Effector memory CD4-positive, alpha-beta T cell (primary cell): ENCODE results near the gene ESPNL.
"Not testable (repeated sequence)": the region's sequence is repeated elsewhere in the genome, so short reads cannot be mapped to it uniquely, and the experiment has no call there.

Experiments
- DNase-seq, 3 donors: peaks; one replicate each; pipeline ENCODE4 v3.0.0-alpha.2; 2020
- H3K27ac ChIP-seq: 2 replicates; pipeline ENCODE4 v1.7.0; 2013; ENCODE audit warnings: mild to moderate bottlenecking, low read length, moderate library complexity; ENCODE audit not compliant: insufficient read depth, poor library complexity, severe bottlenecking
- H3K27me3 ChIP-seq: replicated peaks from 2 replicates; pipeline ENCODE4 v1.7.0; 2013; ENCODE audit warnings: mild to moderate bottlenecking, low read length; ENCODE audit not compliant: insufficient read depth, control insufficient read depth, poor library complexity, severe bottlenecking
- H3K36me3 ChIP-seq: 2 replicates; pipeline ENCODE4 v1.7.0; 2013; ENCODE audit warnings: mild to moderate bottlenecking, low read length, moderate library complexity; ENCODE audit not compliant: control insufficient read depth, insufficient read depth
- H3K4me1 ChIP-seq: 2 replicates; pipeline ENCODE4 v1.7.0; 2013; ENCODE audit warnings: low read length, mild to moderate bottlenecking; ENCODE audit not compliant: control insufficient read depth, insufficient read depth, poor library complexity, severe bottlenecking
- H3K4me3 ChIP-seq: 2 replicates; pipeline ENCODE4 v1.7.0; 2013; ENCODE audit warnings: low read length, low read depth, mild to moderate bottlenecking; ENCODE audit not compliant: insufficient read depth, poor library complexity, severe bottlenecking
- H3K9me3 ChIP-seq: 2 replicates; pipeline ENCODE4 v1.7.0; 2013; ENCODE audit warnings: mild to moderate bottlenecking, low read length, moderate library complexity; ENCODE audit not compliant: control insufficient read depth

ESPNL gene

GRCh38 chr2:238063414-238064189, 36.5 kb upstream of the ESPNL start:
- Histone ChIP-seq H3K36me3 (peaks cover 3% of the 10 kb centered on the region), H3K27me3 (no peaks in the 10 kb centered on the region), H3K27ac (no peak overlapping the region), H3K4me1 (peaks cover 15% of the 10 kb centered on the region), H3K4me3 (no peak overlapping the region), H3K9me3 (no peaks in the 10 kb centered on the region)
- DNase-seq: no peak

- Histone ChIP-seq H3K27ac (no peak overlapping the region), H3K27me3 (no peaks in the 10 kb centered on the region), H3K9me3 (no peaks in the 10 kb centered on the region), H3K4me3 (no peak overlapping the region), H3K4me1 (peaks cover 21% of the 10 kb centered on the region), H3K36me3 (peaks cover 3% of the 10 kb centered on the region)
- no peak for DNase-seq
Observed at GRCh38 chr2:238064376-238064775, 35.8 kb upstream of the ESPNL start.

- H3K36me3 ChIP-seq: peaks cover 3% of the 10 kb centered on the region
- no peaks in the 10 kb centered on the region for H3K27me3 ChIP-seq
- no peak overlapping the region for H3K4me3 ChIP-seq
- no peaks in the 10 kb centered on the region for H3K9me3 ChIP-seq
- peaks cover 30% of the 10 kb centered on the region for H3K4me1 ChIP-seq
- H3K27ac ChIP-seq: no peak overlapping the region
- DNase-seq: no peak
Observed at GRCh38 chr2:238065071-238065846, 34.9 kb upstream of the ESPNL start.

GRCh38 chr2:238066218-238066617, 33.9 kb upstream of the ESPNL start:
- H3K27me3 ChIP-seq: no peaks in the 10 kb centered on the region
- no peak overlapping the region for H3K27ac ChIP-seq
- H3K4me1 ChIP-seq: peaks cover 31% of the 10 kb centered on the region
- DNase-seq: no peak
- H3K36me3 ChIP-seq: peaks cover 3% of the 10 kb centered on the region
- no peak overlapping the region for H3K4me3 ChIP-seq
- no peaks in the 10 kb centered on the region for H3K9me3 ChIP-seq

- not testable (repeated sequence) for DNase-seq, H3K4me3 ChIP-seq, H3K27ac ChIP-seq, H3K27me3 ChIP-seq, H3K9me3 ChIP-seq, H3K36me3 ChIP-seq
- H3K4me1 ChIP-seq: peaks cover 26% of the 10 kb centered on the region
Observed at GRCh38 chr2:238066718-238067117, 33.4 kb upstream of the ESPNL start.

GRCh38 chr2:238067939-238068338, 32.2 kb upstream of the ESPNL start:
- H3K27ac ChIP-seq: no peak overlapping the region
- peaks cover 3% of the 10 kb centered on the region for H3K36me3 ChIP-seq
- no peak for DNase-seq

GRCh38 chr2:238069021-238069709, 31.0 kb upstream of the ESPNL start:
- peak overlapping the region; percentile 4 for H3K4me3 ChIP-seq
- H3K27ac ChIP-seq: peak overlapping the region; percentile 35
- peaks cover 23% of the 10 kb centered on the region for H3K4me1 ChIP-seq
- H3K9me3 ChIP-seq: no peaks in the 10 kb centered on the region
- DNase-seq: peak in 1 of 3 donors; percentile 5
- no peaks in the 10 kb centered on the region for H3K27me3 ChIP-seq
- peaks cover 3% of the 10 kb centered on the region for H3K36me3 ChIP-seq

More at GRCh38 chr2:238067939-238068338, 32.2 kb upstream of the ESPNL start:
- H3K9me3 ChIP-seq: no peaks in the 10 kb centered on the region
- no peak overlapping the region for H3K4me3 ChIP-seq
- no peaks in the 10 kb centered on the region for H3K27me3 ChIP-seq
- H3K4me1 ChIP-seq: peaks cover 23% of the 10 kb centered on the region

- Histone ChIP-seq H3K4me1 (peaks cover 23% of the 10 kb centered on the region), H3K27me3 (no peaks in the 10 kb centered on the region), H3K4me3 (no peak overlapping the region), H3K36me3 (peaks cover 3% of the 10 kb centered on the region), H3K9me3 (no peaks in the 10 kb centered on the region), H3K27ac (peak overlapping the region; percentile 35)
- no peak for DNase-seq
Observed at GRCh38 chr2:238069877-238070276, 30.3 kb upstream of the ESPNL start.

GRCh38 chr2:238075397-238075796, 24.7 kb upstream of the ESPNL start:
- H3K27ac ChIP-seq: no peak overlapping the region
- no peak for DNase-seq
- H3K4me3 ChIP-seq: no peak overlapping the region
- no peaks in the 10 kb centered on the region for H3K9me3 ChIP-seq
- H3K36me3 ChIP-seq: peaks cover 7% of the 10 kb centered on the region
- no peaks in the 10 kb centered on the region for H3K4me1 ChIP-seq
- no peaks in the 10 kb centered on the region for H3K27me3 ChIP-seq
